HG03520 (cell line): ENCODE data around the gene LIMS2.

Experiments used
- ATAC-seq: cut with Tn5 transposase; IDR thresholded peaks from one replicate; pipeline ENCODE4 v1.9.1; 2021; ENCODE audit warnings: mild to moderate bottlenecking, moderate library complexity; ENCODE audit not compliant: unreplicated experiment

Gene LIMS2

GRCh38 chr2:127646487-127647241 lies 28.7 kb downstream of the LIMS2 start:
- no peak for ATAC-seq

GRCh38 chr2:127645395-127646291 lies 29.7 kb downstream of the LIMS2 start, which contains the start of gene GPR17:
Gene GPR17, plus strand, starts transcription at chr2:127646153. Its CDS starts 4,583 bp downstream, at chr2:127650736.
- no peak for ATAC-seq

GRCh38 chr2:127645026-127645394 lies 30.3 kb downstream of the LIMS2 start:
- no peak for ATAC-seq

- no peak for ATAC-seq
These were observed 31.0 kb downstream of the LIMS2 start for GRCh38 chr2:127644066-127645025.

- ATAC-seq = no peak
These were observed 31.8 kb downstream of the LIMS2 start for GRCh38 chr2:127643439-127644065.

GRCh38 chr2:127642706-127643438 lies 32.5 kb downstream of the LIMS2 start:
- no peak for ATAC-seq

- no peak for ATAC-seq
These were observed 33.4 kb downstream of the LIMS2 start for GRCh38 chr2:127641846-127642507.

- ATAC-seq = no peak
These were observed 34.2 kb downstream of the LIMS2 start for GRCh38 chr2:127641133-127641532.

GRCh38 chr2:127640082-127641072 lies 35.0 kb downstream of the LIMS2 start:
- ATAC-seq = peak; percentile 37

GRCh38 chr2:127639111-127639474 lies 36.2 kb downstream of the LIMS2 start:
- no peak for ATAC-seq

- no peak for ATAC-seq
These were observed 36.8 kb downstream of the LIMS2 start for GRCh38 chr2:127638361-127639110.

- no peak for ATAC-seq
These were observed 37.5 kb downstream of the LIMS2 start for GRCh38 chr2:127637725-127638252.

GRCh38 chr2:127637236-127637630 lies 38.1 kb downstream of the LIMS2 start:
- ATAC-seq = no peak

- no peak for ATAC-seq
These were observed 38.8 kb downstream of the LIMS2 start for GRCh38 chr2:127636248-127637235.

- ATAC-seq = no peak
These were observed 39.7 kb downstream of the LIMS2 start for GRCh38 chr2:127635380-127636237.
